GM18861 (cell line): ENCODE data around the gene LONRF3.

Experiments
- ATAC-seq: cut with Tn5 transposase; IDR thresholded peaks from one replicate; pipeline ENCODE4 v1.9.1; 2021; ENCODE audit not compliant: unreplicated experiment

The LONRF3 gene

DNA sequence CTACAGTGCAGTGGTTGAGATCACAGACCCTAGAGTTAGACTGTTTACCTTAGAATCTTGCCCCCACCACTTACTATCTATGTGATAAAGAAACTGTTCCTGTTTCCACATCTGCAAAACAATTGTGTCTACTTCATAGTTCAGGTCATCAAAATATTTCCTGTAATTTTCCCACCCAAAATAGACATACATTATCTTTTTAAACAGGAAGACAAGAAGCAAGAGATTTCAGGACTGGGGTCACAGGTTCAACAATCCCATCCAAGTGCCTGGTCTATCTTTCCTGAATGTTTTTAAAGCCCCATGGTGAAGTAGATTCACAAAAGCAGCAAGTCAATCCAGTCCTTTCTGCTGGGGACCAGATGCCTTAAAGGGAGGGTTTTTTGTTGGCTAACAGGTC, 56.6 kb downstream of the LONRF3 start:
- ATAC-seq: no peak

DNA sequence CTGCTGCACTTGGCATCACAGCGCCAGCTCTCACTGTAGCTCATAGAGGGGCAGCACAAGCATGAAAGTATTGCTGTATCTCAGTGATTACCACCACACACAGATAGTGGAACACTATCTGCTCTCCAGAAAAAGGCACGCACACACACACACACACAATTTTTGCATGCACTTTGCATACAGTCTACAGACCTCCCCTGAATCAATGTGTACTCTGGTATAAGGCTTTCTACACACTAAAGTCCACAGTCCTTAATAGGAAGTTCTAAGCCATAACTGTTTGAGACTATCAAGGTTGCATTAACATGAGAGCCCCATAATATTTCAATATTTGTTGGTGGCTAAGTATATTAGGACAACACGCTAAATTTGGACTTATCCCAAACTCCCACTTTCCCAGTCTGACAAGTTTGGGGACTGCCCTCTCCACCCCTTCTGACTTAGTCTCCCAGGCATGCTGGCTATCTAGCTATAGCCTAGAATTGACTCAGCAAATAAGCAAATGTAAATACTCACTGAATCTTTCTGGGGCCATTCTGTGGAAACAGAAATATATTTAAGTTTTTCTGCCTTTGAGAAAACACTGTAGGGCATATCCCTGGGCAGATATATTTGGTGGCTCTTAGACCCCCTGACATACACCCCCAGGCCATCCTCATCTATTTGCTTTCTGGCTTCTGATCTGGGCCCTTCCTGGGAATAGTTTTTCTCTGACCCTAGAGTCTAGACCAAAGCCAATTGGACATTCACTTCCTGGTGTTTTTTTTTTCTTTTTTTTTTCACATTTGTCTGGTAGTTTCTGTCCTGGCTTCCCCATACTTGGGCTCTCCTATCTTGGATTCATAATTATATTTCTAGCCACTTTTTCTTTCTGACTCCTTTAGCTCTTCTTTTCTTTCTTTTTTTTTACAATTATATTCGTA, 62.0 kb downstream of the LONRF3 start:
- ATAC-seq: no peak

GRCh38 chrX:119040432-119040831, 66.0 kb downstream of the LONRF3 start:
- no peak for ATAC-seq

GRCh38 chrX:119041175-119041574, 66.8 kb downstream of the LONRF3 start:
- no peak for ATAC-seq

DNA sequence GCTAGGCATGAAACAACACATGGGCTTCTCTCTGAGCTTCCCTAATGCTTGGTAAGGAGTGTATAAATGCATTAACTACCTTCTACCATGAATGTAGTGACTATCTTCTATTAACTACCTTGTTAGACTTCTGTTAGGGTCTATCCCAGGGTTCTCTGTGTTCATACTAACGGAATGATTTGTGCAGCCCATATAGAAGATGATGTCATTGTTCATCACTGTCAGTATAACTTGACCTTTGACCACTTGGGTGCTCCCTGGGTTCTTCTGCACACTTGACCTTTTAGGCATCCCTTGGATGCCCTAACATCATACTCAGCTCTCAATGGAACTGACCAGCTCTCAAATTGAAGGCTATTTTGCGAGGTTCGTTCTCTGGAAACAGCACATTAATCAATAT, 67.6 kb downstream of the LONRF3 start:
- ATAC-seq: no peak

DNA sequence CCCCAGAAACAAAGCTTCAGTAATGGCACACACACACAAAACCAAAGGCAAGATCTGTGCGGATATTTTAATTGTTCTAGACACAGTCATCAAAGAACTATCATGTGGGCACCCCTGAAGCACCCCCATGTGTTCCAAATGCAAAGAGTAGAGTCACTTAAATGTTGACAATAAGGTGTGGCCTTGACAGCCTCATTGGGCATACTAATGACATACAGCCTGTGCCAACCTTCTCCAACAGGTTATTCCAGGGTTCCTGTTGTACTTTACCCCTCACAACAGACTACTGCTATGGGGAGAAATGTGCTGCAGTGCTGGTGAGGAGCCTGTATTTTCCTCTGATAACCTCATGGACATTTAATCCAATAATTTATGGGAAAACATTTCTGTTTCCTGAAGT, 68.6 kb downstream of the LONRF3 start:
- ATAC-seq: no peak

GRCh38 chrX:119045884-119046283, 71.5 kb downstream of the LONRF3 start:
- no peak for ATAC-seq

- no peak for ATAC-seq
These were observed 81.3 kb downstream of the LONRF3 start for GRCh38 chrX:119055687-119056086.

- no peak for ATAC-seq
These were observed 88.4 kb downstream of the LONRF3 start for GRCh38 chrX:119062750-119063374.

DNA sequence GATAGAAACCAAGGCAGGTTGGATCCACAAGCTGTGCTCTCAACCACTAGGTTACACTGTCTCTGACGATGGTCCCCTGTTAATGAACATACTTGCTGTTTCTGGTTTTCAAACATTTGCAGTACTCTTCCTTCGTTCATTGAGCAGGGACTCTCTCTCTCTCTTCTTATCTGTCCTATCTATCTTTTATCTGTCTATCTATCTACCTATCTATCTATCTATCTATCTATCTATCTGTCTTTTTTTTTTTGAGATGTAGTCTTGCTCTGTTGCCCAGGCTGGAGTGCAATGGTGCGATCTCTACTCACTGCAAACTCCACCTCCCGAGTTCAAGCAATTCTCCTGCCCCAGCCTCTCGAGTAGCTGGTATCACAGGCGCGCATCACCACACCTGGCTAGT, 89.0 kb downstream of the LONRF3 start:
- no peak for ATAC-seq

DNA sequence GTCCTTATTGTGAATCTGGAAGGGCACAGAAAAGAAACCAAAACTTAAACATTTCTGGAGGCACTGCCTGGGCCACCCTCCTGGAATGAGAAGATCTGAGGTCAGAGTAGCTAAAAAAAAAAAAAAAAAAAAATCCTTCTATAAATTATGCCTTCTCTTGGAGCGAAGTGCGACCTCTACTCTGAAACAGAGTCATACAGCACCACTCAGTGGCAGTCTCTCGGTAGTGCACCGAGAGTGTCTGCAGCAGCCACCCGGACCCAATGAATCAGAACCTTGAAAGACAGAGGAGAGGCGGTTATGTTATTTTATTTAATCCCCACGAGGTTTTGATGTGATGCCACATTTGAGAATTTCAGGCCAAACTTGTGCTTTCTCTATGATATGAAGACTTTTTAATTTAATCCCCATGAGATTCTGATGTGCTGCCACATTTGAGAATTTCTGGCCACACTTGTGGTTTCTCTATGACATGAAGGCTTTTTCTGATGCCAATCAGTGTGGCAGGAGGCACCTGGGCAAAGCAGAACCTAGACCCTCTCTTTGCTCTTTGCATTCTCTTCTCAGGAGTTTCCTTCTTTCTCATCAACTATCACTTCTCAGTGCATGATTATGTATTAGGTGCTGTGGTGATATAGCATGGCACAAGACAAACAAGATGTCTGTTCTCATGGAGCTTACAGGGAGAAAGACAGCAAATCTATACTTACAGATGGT, 92.8 kb downstream of the LONRF3 start:
- no peak for ATAC-seq
